ENCODE data around the gene KCNN3. TPM values are rescaled to one million over a fixed set of nuclear protein-coding genes. Genes with fewer than 3 reads are reported as not detected.
"Not testable (repeated sequence)": the region's sequence is repeated elsewhere in the genome, so short reads cannot be mapped to it uniquely, and the experiment has no call there.

Gene KCNN3
- total and polyA plus RNA-seq, 2 donors (not counting 1 experiment from before 2014, with no cell fraction given): 0.17 to 0.82 TPM

- DNase-seq; ATAC-seq (ENCODE audit: low read depth); H3K9me3 ChIP-seq (ENCODE audit: control extremely low read depth in 1 of 3, control insufficient read depth in 2 of 3, insufficient read depth in 1 of 3, low read length in 2 of 3); CTCF ChIA-PET; H3K9ac ChIP-seq (ENCODE audit: low read length); H3K27me3 Mint-ChIP-seq; intact Hi-C loops (cut with micrococcal nuclease); H3K27me3 ChIP-seq (replicated peaks in 1 of 4; ENCODE audit: control extremely low read depth in 1 of 4, control insufficient read depth in 3 of 4, insufficient read depth in 4 of 4, low read length in 3 of 4); H3K4me1 ChIP-seq (ENCODE audit: control insufficient read depth in 2 of 2, insufficient read depth in 2 of 2, low read length in 2 of 2); H3K79me2 ChIP-seq (ENCODE audit: control insufficient read depth, insufficient read depth, low read length); POLR2A ChIA-PET; H3K36me3 ChIP-seq (replicated peaks in 1 of 2; ENCODE audit: control extremely low read depth in 1 of 2, control insufficient read depth in 1 of 2, extremely low read depth in 1 of 2, insufficient read depth in 2 of 2, low read length in 1 of 2); H3K27ac ChIP-seq (ENCODE audit: low read length in 2 of 2); H3K4me1 Mint-ChIP-seq; H3K4me3 Mint-ChIP-seq; H3K4me2 ChIP-seq (replicated peaks; ENCODE audit: low read depth, low read length, poor library complexity, severe bottlenecking); H4K20me1 ChIP-seq (ENCODE audit: control insufficient read depth, insufficient read depth, low read length, poor library complexity, severe bottlenecking); H3K4me3 ChIP-seq (ENCODE audit: control extremely low read depth in 1 of 5, extremely low read depth in 1 of 5, insufficient read depth in 1 of 5, low read depth in 2 of 5, low read length in 4 of 5); H3K9me3 Mint-ChIP-seq (ENCODE audit: insufficient read depth); H2AFZ ChIP-seq (ENCODE audit: insufficient read depth, low read depth, low read length, poor library complexity, severe bottlenecking); H3K27ac Mint-ChIP-seq: not testable (repeated sequence)
- WGBS (ENCODE audit: insufficient coverage): 100% methylated on average over 3 of the region's 7 CpGs
Measured at GRCh38 chr1:154674456-154674855, 195.6 kb downstream of the KCNN3 start.

- H3K9me3 Mint-ChIP-seq (ENCODE audit: insufficient read depth); H3K4me1 ChIP-seq (ENCODE audit: control insufficient read depth in 2 of 2, insufficient read depth in 2 of 2, low read length in 2 of 2); H3K4me1 Mint-ChIP-seq; H3K4me3 ChIP-seq (ENCODE audit: control extremely low read depth in 1 of 5, extremely low read depth in 1 of 5, insufficient read depth in 1 of 5, low read depth in 2 of 5, low read length in 4 of 5); CTCF ChIA-PET; intact Hi-C loops (cut with micrococcal nuclease); H4K20me1 ChIP-seq (ENCODE audit: control insufficient read depth, insufficient read depth, low read length, poor library complexity, severe bottlenecking); H3K9ac ChIP-seq (ENCODE audit: low read length); H3K27me3 Mint-ChIP-seq; ATAC-seq (ENCODE audit: low read depth); H3K9me3 ChIP-seq (ENCODE audit: control extremely low read depth in 1 of 3, control insufficient read depth in 2 of 3, insufficient read depth in 1 of 3, low read length in 2 of 3); H2AFZ ChIP-seq (ENCODE audit: insufficient read depth, low read depth, low read length, poor library complexity, severe bottlenecking); H3K4me3 Mint-ChIP-seq; H3K27ac Mint-ChIP-seq; H3K79me2 ChIP-seq (ENCODE audit: control insufficient read depth, insufficient read depth, low read length); H3K27ac ChIP-seq (ENCODE audit: low read length in 2 of 2); H3K27me3 ChIP-seq (replicated peaks in 1 of 4; ENCODE audit: control extremely low read depth in 1 of 4, control insufficient read depth in 3 of 4, insufficient read depth in 4 of 4, low read length in 3 of 4); H3K36me3 ChIP-seq (replicated peaks in 1 of 2; ENCODE audit: control extremely low read depth in 1 of 2, control insufficient read depth in 1 of 2, extremely low read depth in 1 of 2, insufficient read depth in 2 of 2, low read length in 1 of 2); DNase-seq; H3K4me2 ChIP-seq (replicated peaks; ENCODE audit: low read depth, low read length, poor library complexity, severe bottlenecking); POLR2A ChIA-PET: not testable (repeated sequence)
- 90% methylated on average over 8 of the region's 8 CpGs for WGBS (ENCODE audit: insufficient coverage)
Measured at GRCh38 chr1:154672245-154672644, 197.8 kb downstream of the KCNN3 start.

- not testable (repeated sequence) for H3K27me3 ChIP-seq (replicated peaks in 1 of 4; ENCODE audit: control extremely low read depth in 1 of 4, control insufficient read depth in 3 of 4, insufficient read depth in 4 of 4, low read length in 3 of 4)
Measured at GRCh38 chr1:154671412-154671811, 198.7 kb downstream of the KCNN3 start.

GRCh38 chr1:154670310-154671270 is 199.5 kb downstream of the KCNN3 start:
- H2AFZ ChIP-seq (ENCODE audit: insufficient read depth, low read depth, low read length, poor library complexity, severe bottlenecking); H3K79me2 ChIP-seq (ENCODE audit: control insufficient read depth, insufficient read depth, low read length); POLR2A ChIA-PET; H3K4me3 Mint-ChIP-seq; H3K27ac Mint-ChIP-seq; H3K9me3 Mint-ChIP-seq (ENCODE audit: insufficient read depth); H3K9ac ChIP-seq (ENCODE audit: low read length); H3K27me3 Mint-ChIP-seq; H4K20me1 ChIP-seq (ENCODE audit: control insufficient read depth, insufficient read depth, low read length, poor library complexity, severe bottlenecking); H3K4me1 Mint-ChIP-seq; H3K36me3 ChIP-seq (replicated peaks in 1 of 2; ENCODE audit: control extremely low read depth in 1 of 2, control insufficient read depth in 1 of 2, extremely low read depth in 1 of 2, insufficient read depth in 2 of 2, low read length in 1 of 2); ATAC-seq (ENCODE audit: low read depth); H3K4me2 ChIP-seq (replicated peaks; ENCODE audit: low read depth, low read length, poor library complexity, severe bottlenecking); H3K9me3 ChIP-seq (ENCODE audit: control extremely low read depth in 1 of 3, control insufficient read depth in 2 of 3, insufficient read depth in 1 of 3, low read length in 2 of 3); H3K27ac ChIP-seq (ENCODE audit: low read length in 2 of 2); H3K4me1 ChIP-seq (ENCODE audit: control insufficient read depth in 2 of 2, insufficient read depth in 2 of 2, low read length in 2 of 2); DNase-seq; H3K4me3 ChIP-seq (ENCODE audit: control extremely low read depth in 1 of 5, extremely low read depth in 1 of 5, insufficient read depth in 1 of 5, low read depth in 2 of 5, low read length in 4 of 5); intact Hi-C loops (cut with micrococcal nuclease); H3K27me3 ChIP-seq (replicated peaks in 1 of 4; ENCODE audit: control extremely low read depth in 1 of 4, control insufficient read depth in 3 of 4, insufficient read depth in 4 of 4, low read length in 3 of 4): not testable (repeated sequence)
- 92% methylated on average over 28 of the region's 41 CpGs for WGBS (ENCODE audit: insufficient coverage)
- CTCF ChIA-PET: interaction anchor here (0.6 to 2.3 kb wide), 15 partner anchors 10 to 497 kb away, joined by 3 to 25 read pairs (median 6); partner anchors contain the start of genes KCNN3 and PBXIP1

More at GRCh38 chr1:154671412-154671811, 198.7 kb downstream of the KCNN3 start:
- H4K20me1 ChIP-seq (ENCODE audit: control insufficient read depth, insufficient read depth, low read length, poor library complexity, severe bottlenecking); H3K27ac ChIP-seq (ENCODE audit: low read length in 2 of 2); H3K27ac Mint-ChIP-seq; DNase-seq; H3K9me3 ChIP-seq (ENCODE audit: control extremely low read depth in 1 of 3, control insufficient read depth in 2 of 3, insufficient read depth in 1 of 3, low read length in 2 of 3); H3K4me1 ChIP-seq (ENCODE audit: control insufficient read depth in 2 of 2, insufficient read depth in 2 of 2, low read length in 2 of 2); H3K79me2 ChIP-seq (ENCODE audit: control insufficient read depth, insufficient read depth, low read length); H3K36me3 ChIP-seq (replicated peaks in 1 of 2; ENCODE audit: control extremely low read depth in 1 of 2, control insufficient read depth in 1 of 2, extremely low read depth in 1 of 2, insufficient read depth in 2 of 2, low read length in 1 of 2); H3K4me3 Mint-ChIP-seq; intact Hi-C loops (cut with micrococcal nuclease); H3K9ac ChIP-seq (ENCODE audit: low read length); POLR2A ChIA-PET; H3K9me3 Mint-ChIP-seq (ENCODE audit: insufficient read depth); H3K4me3 ChIP-seq (ENCODE audit: control extremely low read depth in 1 of 5, extremely low read depth in 1 of 5, insufficient read depth in 1 of 5, low read depth in 2 of 5, low read length in 4 of 5); H3K27me3 Mint-ChIP-seq; H2AFZ ChIP-seq (ENCODE audit: insufficient read depth, low read depth, low read length, poor library complexity, severe bottlenecking); H3K4me2 ChIP-seq (replicated peaks; ENCODE audit: low read depth, low read length, poor library complexity, severe bottlenecking); H3K4me1 Mint-ChIP-seq; ATAC-seq (ENCODE audit: low read depth): not testable (repeated sequence)
- CTCF ChIA-PET: interaction anchor here (0.8 to 1.5 kb wide), 2 partner anchors 207 to 272 kb away, joined by 3 to 6 read pairs; no protein-coding TSS in a partner anchor
- 88% methylated on average over 9 of the region's 9 CpGs for WGBS (ENCODE audit: insufficient coverage)

All from B cell (primary cell).